Calu3 (cell line): Measurements from ENCODE around the gene PET117. TPM values are rescaled to one million over a fixed set of nuclear protein-coding genes. Genes with fewer than 3 reads are reported as not detected.
A peak's percentile ranks its signal among the peaks of the same experiment; 100 is the strongest.
"Not testable (repeated sequence)": the region's sequence is repeated elsewhere in the genome, so short reads cannot be mapped to it uniquely, and the experiment has no call there.

Source experiments
- Bru-seq: library from RNA; stranded (reverse); fragments of 400-500 nt; gene quantifications from one replicate; lab custom pipeline; 2021; lab: Mats Ljungman, UMichigan
- BruChase-seq, 2 experiments: library from RNA; stranded (reverse); fragments of 400-500 nt; gene quantifications; one replicate each; lab custom pipeline; 2021; lab: Mats Ljungman, UMichigan
- BruUV-seq: library from RNA; stranded (reverse); fragments of 400-500 nt; replicated peaks from 2 replicates; lab custom pipeline; 2021; lab: Mats Ljungman, UMichigan
- CTCF ChIA-PET: fragments of 300-600 bp; sonication (Branson Sonifier 250); formaldehyde crosslinking; loops from one replicate; lab custom pipeline; 2022; ENCODE audit warnings: antibody characterized with exemption; lab: Charles Lee
- DNase-seq: peaks from one replicate; pipeline ENCODE4 v3.0.0; 2022
- H3K27ac Mint-ChIP-seq: one replicate; pipeline ENCODE4 v1.8.0; 2022; ENCODE audit warnings: mixed read lengths; ENCODE audit not compliant: unreplicated experiment
- H3K27me3 Mint-ChIP-seq: one replicate; pipeline ENCODE4 v1.8.0; 2022; ENCODE audit warnings: mixed read lengths; ENCODE audit not compliant: unreplicated experiment
- H3K36me3 Mint-ChIP-seq: one replicate; pipeline ENCODE4 v1.8.0; 2022; ENCODE audit warnings: mild to moderate bottlenecking, moderate library complexity, mixed read lengths; ENCODE audit not compliant: insufficient read depth, unreplicated experiment
- H3K4me1 Mint-ChIP-seq: one replicate; pipeline ENCODE4 v1.8.0; 2022; ENCODE audit warnings: mild to moderate bottlenecking, low read depth, mixed read lengths; ENCODE audit not compliant: unreplicated experiment
- H3K4me3 Mint-ChIP-seq: one replicate; pipeline ENCODE4 v1.8.0; 2022; ENCODE audit warnings: mild to moderate bottlenecking, low read depth, moderate library complexity, mixed read lengths; ENCODE audit not compliant: unreplicated experiment
- H3K9me3 Mint-ChIP-seq: one replicate; pipeline ENCODE4 v1.8.0; 2022; ENCODE audit warnings: low read depth, mixed read lengths; ENCODE audit not compliant: unreplicated experiment
- intact Hi-C: fragments of 100-400 bp; cut with micrococcal nuclease; formaldehyde crosslinking; loops from one replicate; pipeline ENCODE4 v1.10.0; 2022; ENCODE audit not compliant: unreplicated experiment
- long read RNA-seq: library from polyadenylated mRNA; stranded (forward); transcript quantifications from one replicate; pipeline ENCODE4 v2.0.0, GENCODE V29; 2022
- total RNA-seq: library from RNA; stranded (reverse); gene quantifications from 2 replicates; pipeline ENCODE4 v1.2.3, GENCODE V29; 2022
- TF ChIP-seq, protein P1 (sequence below): fragments of 200-600 bp; IDR thresholded peaks from one replicate; pipeline ENCODE4 v1.8.0; 2022; ENCODE audit warnings: antibody characterized with exemption; ENCODE audit not compliant: unreplicated experiment

Gene PET117, protein sequence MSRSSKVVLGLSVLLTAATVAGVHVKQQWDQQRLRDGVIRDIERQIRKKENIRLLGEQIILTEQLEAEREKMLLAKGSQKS
- total RNA-seq (5.2 and 6.0 TPM in 2 replicates), Bru-seq, nascent RNA (percentile 49 among the genes with signal in this experiment), BruChase-seq, experiment 1, labeled RNA remaining after a 6-hour chase (percentile 45 among the genes with signal in this experiment), BruChase-seq, experiment 2, labeled RNA remaining after a 2-hour chase (percentile 50 among the genes with signal in this experiment)
- long read RNA-seq, transcript PET117-201 (2 exons, 1,141 nt) = major isoform, 19 of 20 reads
- long read RNA-seq, partial matches to known transcripts = 0 of 20 reads
- long read RNA-seq, other reads (novel, unspliced or antisense) = 1 of 20 reads

DNA sequence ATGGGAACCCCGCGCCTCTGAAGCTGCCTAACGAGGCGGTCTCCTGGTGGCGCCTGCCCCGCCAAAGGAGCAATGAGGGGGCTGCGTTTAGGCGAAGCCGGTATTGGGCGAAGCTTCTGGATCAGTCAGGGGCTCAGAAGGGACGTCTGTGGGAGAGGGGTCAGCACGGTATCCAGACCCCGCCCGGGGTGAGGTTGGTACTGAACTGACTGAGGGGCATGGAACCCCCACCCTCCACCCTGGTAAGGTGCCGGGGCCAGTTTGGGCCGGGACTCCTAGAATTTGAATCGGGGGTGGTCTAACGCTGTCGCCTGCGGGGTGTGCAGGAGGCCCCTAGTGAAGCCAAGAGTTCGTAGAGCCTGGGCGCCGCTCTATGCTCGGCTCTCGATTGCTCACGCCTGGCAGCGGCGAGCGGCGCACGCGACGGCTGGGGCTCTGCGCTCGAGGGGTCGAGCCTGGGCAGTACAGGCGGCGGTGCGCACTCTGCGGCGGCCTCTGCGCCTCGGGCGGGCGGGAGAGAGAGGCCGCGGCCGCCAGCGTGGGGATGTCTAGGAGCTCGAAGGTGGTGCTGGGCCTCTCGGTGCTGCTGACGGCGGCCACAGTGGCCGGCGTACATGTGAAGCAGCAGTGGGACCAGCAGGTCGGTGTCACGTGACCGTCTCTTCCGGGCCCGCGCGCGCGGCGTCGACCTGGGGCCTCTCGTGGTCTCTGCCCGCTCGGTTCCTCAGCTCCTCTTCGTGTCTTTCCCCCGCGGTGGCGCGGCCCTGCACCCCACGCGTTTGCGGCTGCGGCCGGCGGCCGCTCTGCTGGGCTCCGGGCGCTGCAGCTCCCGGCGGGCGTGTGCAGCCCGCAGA is at the start of gene PET117, which contains the start of gene KAT14:
Gene PET117, plus strand, starts transcription at position 452 of the 854 bp plus-strand sequence. Its CDS starts 93 bp downstream, at position 545.
Gene KAT14, plus strand, starts transcription at position 452 of the 854 bp plus-strand sequence. CDS start 4,798 bp downstream, outside the sequence.
- peak; percentile 73 for DNase-seq
- Mint-ChIP-seq H3K9me3 (no peaks in the 10 kb centered on the region), H3K27ac (peak within 1 kb of the TSS; percentile 66), H3K4me1 (peaks cover 17% of the 10 kb centered on the region), H3K27me3 (no peaks in the 10 kb centered on the region), H3K36me3 (peaks cover 17% of the 10 kb centered on the region), H3K4me3 (peak within 1 kb of the TSS; percentile 71)
- intact Hi-C loops = loop anchor here (5.0 to 10.0 kb wide), 2 partner anchors 73 to 140 kb away; no protein-coding TSS in a partner anchor
- no TSS peak for BruUV-seq
- TF ChIP-seq, protein P1, sequence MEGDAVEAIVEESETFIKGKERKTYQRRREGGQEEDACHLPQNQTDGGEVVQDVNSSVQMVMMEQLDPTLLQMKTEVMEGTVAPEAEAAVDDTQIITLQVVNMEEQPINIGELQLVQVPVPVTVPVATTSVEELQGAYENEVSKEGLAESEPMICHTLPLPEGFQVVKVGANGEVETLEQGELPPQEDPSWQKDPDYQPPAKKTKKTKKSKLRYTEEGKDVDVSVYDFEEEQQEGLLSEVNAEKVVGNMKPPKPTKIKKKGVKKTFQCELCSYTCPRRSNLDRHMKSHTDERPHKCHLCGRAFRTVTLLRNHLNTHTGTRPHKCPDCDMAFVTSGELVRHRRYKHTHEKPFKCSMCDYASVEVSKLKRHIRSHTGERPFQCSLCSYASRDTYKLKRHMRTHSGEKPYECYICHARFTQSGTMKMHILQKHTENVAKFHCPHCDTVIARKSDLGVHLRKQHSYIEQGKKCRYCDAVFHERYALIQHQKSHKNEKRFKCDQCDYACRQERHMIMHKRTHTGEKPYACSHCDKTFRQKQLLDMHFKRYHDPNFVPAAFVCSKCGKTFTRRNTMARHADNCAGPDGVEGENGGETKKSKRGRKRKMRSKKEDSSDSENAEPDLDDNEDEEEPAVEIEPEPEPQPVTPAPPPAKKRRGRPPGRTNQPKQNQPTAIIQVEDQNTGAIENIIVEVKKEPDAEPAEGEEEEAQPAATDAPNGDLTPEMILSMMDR = no peak
- CTCF ChIA-PET = no interaction called here

DNA sequence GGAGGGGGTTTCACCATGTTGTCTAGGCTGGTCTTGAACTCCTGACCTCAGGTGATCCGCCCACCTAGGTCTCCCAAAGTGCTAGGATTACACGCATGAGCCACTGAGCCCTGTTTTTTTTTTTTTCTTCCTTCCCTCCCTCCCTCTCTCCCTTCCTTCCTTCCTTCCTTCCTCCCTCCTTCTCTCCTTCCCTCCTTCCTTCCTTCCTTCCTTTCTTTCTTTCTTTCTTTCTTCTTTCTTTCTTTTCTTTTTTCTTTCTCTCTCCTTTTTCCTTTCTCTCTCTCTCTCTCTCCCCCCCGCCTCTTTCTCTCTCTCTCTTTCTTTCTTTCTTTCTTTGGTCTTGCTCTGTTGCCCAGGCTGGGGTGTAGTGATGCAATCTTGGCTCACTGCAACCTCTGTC is 49.4 kb upstream of the PET117 start:
- BruUV-seq, H3K27me3 Mint-ChIP-seq, DNase-seq, H3K36me3 Mint-ChIP-seq, intact Hi-C loops, H3K4me3 Mint-ChIP-seq, H3K27ac Mint-ChIP-seq, H3K4me1 Mint-ChIP-seq, H3K9me3 Mint-ChIP-seq, CTCF ChIA-PET: not testable (repeated sequence)

DNA sequence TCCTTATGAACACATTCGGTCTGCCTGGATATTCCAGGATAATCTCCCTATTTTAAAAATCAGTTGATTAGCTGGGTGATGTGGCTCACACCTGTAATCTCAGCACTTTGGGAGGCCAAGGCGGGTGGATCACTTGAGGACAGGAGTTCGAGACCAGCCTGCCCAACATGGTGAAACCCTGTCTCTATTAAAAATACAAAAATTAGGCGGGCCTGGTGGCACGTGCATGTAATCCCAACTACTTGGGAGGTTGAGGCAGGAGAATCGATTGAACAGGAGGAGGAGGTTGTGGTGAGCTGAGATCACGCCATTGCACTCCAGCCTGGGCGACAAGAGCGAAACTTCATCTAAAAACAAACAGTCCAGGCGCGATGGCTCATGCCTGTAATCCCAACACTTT is 48.8 kb upstream of the PET117 start:
- BruUV-seq, DNase-seq, intact Hi-C loops, CTCF ChIA-PET, H3K27me3 Mint-ChIP-seq, H3K4me3 Mint-ChIP-seq, H3K27ac Mint-ChIP-seq, H3K4me1 Mint-ChIP-seq, H3K36me3 Mint-ChIP-seq, H3K9me3 Mint-ChIP-seq: not testable (repeated sequence)

DNA sequence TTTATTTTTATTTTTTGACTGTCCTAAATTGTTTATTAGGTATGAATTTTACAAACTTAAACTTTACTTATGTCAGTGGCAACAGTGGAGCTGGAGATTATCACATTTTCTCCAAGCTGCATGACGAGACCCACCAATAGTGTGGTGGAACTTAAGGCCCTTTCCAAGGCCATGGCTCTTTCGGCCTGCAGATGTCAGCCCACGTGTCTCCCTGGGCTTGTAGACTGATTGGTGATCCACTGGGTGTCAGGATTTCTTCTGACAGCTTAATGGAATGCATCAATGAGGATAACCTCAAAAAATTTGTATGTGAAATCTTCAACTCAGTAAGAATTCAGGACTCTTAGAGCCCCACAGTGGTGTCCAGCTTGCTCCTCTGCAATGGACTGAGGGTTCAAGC is 47.6 kb upstream of the PET117 start:
- H3K36me3 Mint-ChIP-seq = no peaks in the 10 kb centered on the region
- TF ChIP-seq, protein P1 = no peak
- no peaks in the 10 kb centered on the region for H3K27me3 Mint-ChIP-seq
- CTCF ChIA-PET = no interaction called here
- H3K4me1 Mint-ChIP-seq = no peaks in the 10 kb centered on the region
- H3K9me3 Mint-ChIP-seq = no peaks in the 10 kb centered on the region
- H3K27ac Mint-ChIP-seq = no peak overlapping the region
- no TSS peak for BruUV-seq
- intact Hi-C loops = no loop called here
- DNase-seq = no peak
- H3K4me3 Mint-ChIP-seq = no peak overlapping the region

DNA sequence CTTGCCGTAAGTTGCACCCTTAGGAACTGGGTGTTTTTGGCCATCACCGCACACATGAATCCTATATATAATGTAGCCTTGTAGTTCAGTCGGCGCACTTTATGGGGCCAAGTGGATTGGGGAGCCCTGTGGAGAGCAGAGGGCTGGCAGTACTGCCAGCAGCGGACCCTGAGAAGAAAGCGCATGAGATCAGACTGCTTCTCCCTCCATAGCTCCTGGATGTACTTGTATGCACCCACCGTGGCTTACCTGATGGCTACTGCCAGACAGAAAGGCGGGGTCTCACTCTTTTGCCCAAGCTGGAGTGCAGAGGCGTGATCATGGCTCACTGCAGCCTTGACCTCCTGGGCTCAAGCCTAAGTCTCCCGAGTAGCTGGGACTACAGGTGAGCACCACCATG is 47.2 kb upstream of the PET117 start:
- BruUV-seq = no TSS peak
- Mint-ChIP-seq H3K27me3 (no peaks in the 10 kb centered on the region), H3K36me3 (no peaks in the 10 kb centered on the region), H3K4me3 (no peak overlapping the region), H3K27ac (no peak overlapping the region), H3K9me3 (no peaks in the 10 kb centered on the region), H3K4me1 (no peaks in the 10 kb centered on the region)
- intact Hi-C loops = no loop called here
- DNase-seq = no peak
- TF ChIP-seq, protein P1 = no peak
- CTCF ChIA-PET = no interaction called here
